SK-N-SH (cell line): ENCODE measurements around the gene SS18. TPM values are rescaled to one million over a fixed set of nuclear protein-coding genes. Genes with fewer than 3 reads are reported as not detected.

Experiments used
- CTCF ChIA-PET: fragments of 300-600, 350-600 bp; formaldehyde crosslinking; extraction: SDS; loops from one replicate; lab custom pipeline; 2021; lab: Yijun Ruan, JAX
- POLR2A ChIA-PET: fragments of 350-600 bp; sonication (Branson Sonifier 250); formaldehyde crosslinking; extraction: SDS; loops from one replicate; lab custom pipeline; 2020; ENCODE audit warnings: antibody characterized with exemption, inconsistent platforms; lab: Yijun Ruan, JAX
- DNase-seq: peaks from one replicate; pipeline ENCODE4 v3.0.0; 2012
- H2AFZ ChIP-seq: fragments of 200-600 bp; sonication (generic); 2 replicates; pipeline ENCODE4 v1.8.1; 2016; ENCODE audit warnings: antibody characterized with exemption, mild to moderate bottlenecking, low read depth
- H3F3A ChIP-seq: fragments of 200-600 bp; sonication (generic); replicated peaks from 2 replicates; pipeline ENCODE3; 2016; ENCODE audit warnings: antibody characterized with exemption, mild to moderate bottlenecking; ENCODE audit not compliant: insufficient read depth
- H3K27ac ChIP-seq, 2 experiments: fragments of 200-500 bp in 1 of 2; fragments of 200-600 bp in 1 of 2; sonication (Bioruptor generic) in 1 of 2; sonication (generic), shearing (Covaris generic) in 1 of 2; 2 replicates each; pipeline versions ENCODE4 v1.5.1 to v1.6.1; 2014 to 2016; ENCODE audit warnings: low read depth in 2 of 2, inconsistent platforms in 1 of 2, low read length in 1 of 2, mild to moderate bottlenecking in 1 of 2, mixed read lengths in 1 of 2
- H3K27me3 ChIP-seq: fragments of 200-600 bp; sonication (generic), shearing (Covaris generic); 2 replicates; pipeline ENCODE4 v1.6.1; 2016; ENCODE audit warnings: mixed run types; ENCODE audit not compliant: insufficient read depth
- H3K36me3 ChIP-seq, 2 experiments: fragments of 200-500 bp in 1 of 2; fragments of 200-600 bp in 1 of 2; sonication (Bioruptor generic) in 1 of 2; sonication (generic) in 1 of 2; replicated peaks in 1 of 2; 2 replicates each; pipeline versions ENCODE3 to v1.5.1; 2014 to 2016; ENCODE audit warnings: low read length in 1 of 2, mild to moderate bottlenecking in 1 of 2; ENCODE audit not compliant: insufficient read depth in 2 of 2, control insufficient read depth in 1 of 2
- H3K4me1 ChIP-seq, 2 experiments: fragments of 200-500 bp in 1 of 2; fragments of 200-600 bp in 1 of 2; sonication (Bioruptor generic) in 1 of 2; sonication (generic), shearing (Covaris generic) in 1 of 2; 2 replicates each; pipeline versions ENCODE4 v1.5.1 to v1.6.1; 2014 to 2016; ENCODE audit warnings: low read depth in 1 of 2, low read length in 1 of 2, mixed run types in 1 of 2; ENCODE audit not compliant: insufficient read depth in 2 of 2, control insufficient read depth in 1 of 2
- H3K4me2 ChIP-seq: fragments of 200-600 bp; sonication (generic), shearing (Covaris generic); 2 replicates; pipeline ENCODE4 v1.6.1; 2017; ENCODE audit warnings: mixed run types
- H3K4me3 ChIP-seq, 2 experiments: fragments of 200-500 bp in 1 of 2; fragments of 200-600 bp in 1 of 2; sonication (Bioruptor generic) in 1 of 2; sonication (generic), shearing (Covaris generic) in 1 of 2; 2 replicates each; pipeline versions ENCODE4 v1.5.1 to v1.8.1; 2014 to 2016; ENCODE audit warnings: low read depth in 2 of 2, inconsistent platforms in 1 of 2, low read length in 1 of 2, mild to moderate bottlenecking in 1 of 2, mixed read lengths in 1 of 2, moderate library complexity in 1 of 2
- H3K79me2 ChIP-seq: fragments of 200-600 bp; sonication (generic); 2 replicates; pipeline ENCODE4 v1.8.1; 2017; ENCODE audit warnings: mild to moderate bottlenecking; ENCODE audit not compliant: insufficient read depth
- H3K9ac ChIP-seq: fragments of 200-600 bp; sonication (generic); 2 replicates; pipeline ENCODE4 v1.6.1; 2017; ENCODE audit warnings: mixed run types
- H3K9me2 ChIP-seq: fragments of 200-600 bp; sonication (generic); 2 replicates; pipeline ENCODE4 v1.6.1; 2017; ENCODE audit warnings: mixed run types
- H3K9me3 ChIP-seq: fragments of 200-600 bp; sonication (generic); 2 replicates; pipeline ENCODE4 v1.6.1; 2017; ENCODE audit warnings: mixed run types, mild to moderate bottlenecking, moderate library complexity
- H4K20me1 ChIP-seq: fragments of 200-600 bp; sonication (generic); 2 replicates; pipeline ENCODE4 v1.6.1; 2017; ENCODE audit warnings: mild to moderate bottlenecking, mixed run types; ENCODE audit not compliant: insufficient read depth
- FOSL2 ChIP-seq: IDR thresholded peaks from 2 replicates; pipeline ENCODE4 v1.4.0; 2012; ENCODE audit warnings: low read depth, mild to moderate bottlenecking, moderate library complexity, borderline replicate concordance
- FOXJ3 ChIP-seq: sonication (generic); formaldehyde crosslinking; IDR thresholded peaks from 2 replicates; pipeline ENCODE4 v1.5.1; 2020; ENCODE audit warnings: mild to moderate bottlenecking, missing genetic modification reagents
- NFIC ChIP-seq: IDR thresholded peaks from 2 replicates; pipeline ENCODE4 v1.4.0; 2012; ENCODE audit warnings: borderline replicate concordance
- REST ChIP-seq: IDR thresholded peaks from 2 replicates; pipeline ENCODE4 v1.6.1; 2012; ENCODE audit warnings: mild to moderate bottlenecking, low read depth, low read length, moderate library complexity
- RFX5 ChIP-seq: IDR thresholded peaks from 2 replicates; pipeline ENCODE4 v1.6.1; 2012; ENCODE audit warnings: mild to moderate bottlenecking, improper control_type of control experiment, low read length
- RXRA ChIP-seq: IDR thresholded peaks from 2 replicates; pipeline ENCODE4 v1.4.0; 2012; ENCODE audit warnings: low read depth, mild to moderate bottlenecking, borderline replicate concordance
- SIN3A ChIP-seq: IDR thresholded peaks from 2 replicates; pipeline ENCODE4 v1.6.1; 2012; ENCODE audit warnings: low read depth, mild to moderate bottlenecking, low read length, moderate library complexity, borderline replicate concordance
- SMC3 ChIP-seq: IDR thresholded peaks from 2 replicates; pipeline ENCODE4 v1.6.1; 2012; ENCODE audit warnings: low read depth, low read length, improper control_type of control experiment
- YY1 ChIP-seq: IDR thresholded peaks from 2 replicates; pipeline ENCODE4 v1.4.0; 2012; ENCODE audit warnings: low read depth, mild to moderate bottlenecking
- WGBS: methylation state at CpG from one replicate; pipeline ENCODE4 v1.1.6; 2017; ENCODE audit warnings: low lambda C conversion rate; 5-methylcytosine and 5-hydroxymethylcytosine counted together
- polyA plus RNA-seq, 3 experiments: library from polyadenylated mRNA; depleted of rRNA; stranded (reverse); fragments of >200 nt; gene quantifications; 2 replicates each; pipeline ENCODE4 v1.2.3, GENCODE V29; 2012
- TF ChIP-seq, protein P1 (sequence below): IDR thresholded peaks from 2 replicates; pipeline ENCODE4; 2012

The SS18 gene
- polyA plus RNA-seq, 1 of the 3 experiments (the other 2 are of a cell fraction), result 98.6 TPM

DNA sequence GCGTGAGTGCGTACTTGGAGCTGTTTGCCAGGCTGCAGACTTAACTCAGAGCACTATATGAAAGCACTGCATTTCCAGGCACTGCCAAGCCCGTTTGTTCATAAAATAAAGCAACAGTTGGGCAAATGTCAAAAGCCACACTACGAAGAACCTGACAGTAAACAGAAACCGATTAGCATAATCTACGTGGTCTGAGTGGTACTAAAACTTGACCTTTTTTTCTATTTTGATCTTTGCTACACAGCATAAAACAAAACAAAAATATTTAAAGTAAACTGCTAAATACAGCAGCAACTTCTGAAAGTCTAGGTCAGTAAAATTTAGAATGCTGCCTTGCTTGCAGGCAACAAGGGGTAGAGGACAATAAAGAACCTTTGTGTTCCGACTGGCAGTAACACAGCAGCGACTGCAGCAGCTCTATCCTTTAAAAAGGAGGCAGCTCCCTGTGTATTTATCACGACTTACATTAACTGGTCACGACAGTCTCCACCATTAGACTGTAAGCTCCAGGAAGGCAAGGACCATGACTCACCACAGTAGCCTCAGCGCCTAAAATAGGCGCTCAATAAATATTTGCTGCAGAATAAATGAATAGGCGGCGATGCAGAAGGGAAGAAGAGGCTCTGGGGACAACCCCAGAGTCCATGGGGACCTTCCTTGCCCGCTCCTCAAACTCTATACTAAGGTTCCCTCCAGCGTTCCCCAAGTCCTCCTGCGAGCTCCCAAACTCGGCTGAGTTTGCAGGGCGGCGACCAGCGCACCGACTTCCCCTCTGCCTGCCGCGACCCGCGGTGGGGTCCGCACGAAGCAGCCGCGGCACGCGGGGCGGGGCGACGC lies 902 bp downstream of the SS18 start:
- Histone ChIP-seq H3K4me3 (peak overlapping the region; percentile 95 to 96), H3K4me2 (peak overlapping the region; percentile 75), H3K27me3 (no peaks in the 10 kb centered on the region), H3K9ac (peak overlapping the region; percentile 97), H3K9me2 (no peaks in the 10 kb centered on the region), H3K4me1 (peaks cover 0 to 10% of the 10 kb centered on the region in 2 experiments; a peak in 1 of 4 replicates), H3F3A (peaks cover 3% of the 10 kb centered on the region), H2AFZ (peak overlapping the region; percentile 88; the same call in 1 of the 2 replicates), H3K9me3 (no peaks in the 10 kb centered on the region), H3K27ac (peak overlapping the region; percentile 97 to 99), H3K36me3 (peaks cover 28 to 30% of the 10 kb centered on the region in 2 experiments), H3K79me2 (peaks cover 59% of the 10 kb centered on the region), H4K20me1 (peaks cover 45% of the 10 kb centered on the region)
- DNase-seq, result peak; percentile 10
- ChIA-PET CTCF (interaction anchor here (0.7 kb wide), 1 partner anchor 71 kb away, joined by 3 read pairs; no protein-coding TSS in a partner anchor), POLR2A (interaction anchor here (0.7 kb wide), 2 partner anchors 70 to 263 kb away, joined by 3 read pairs; no protein-coding TSS in a partner anchor)
- TF ChIP-seq FOXJ3 (CRISPR knock-in tag), result no peak
- TF ChIP-seq FOSL2, result 0 out of 2 replicates have a peak, but pooled peaks have one; percentile 12
- WGBS, result 3% methylated on average over 12 of the region's 35 CpGs

DNA sequence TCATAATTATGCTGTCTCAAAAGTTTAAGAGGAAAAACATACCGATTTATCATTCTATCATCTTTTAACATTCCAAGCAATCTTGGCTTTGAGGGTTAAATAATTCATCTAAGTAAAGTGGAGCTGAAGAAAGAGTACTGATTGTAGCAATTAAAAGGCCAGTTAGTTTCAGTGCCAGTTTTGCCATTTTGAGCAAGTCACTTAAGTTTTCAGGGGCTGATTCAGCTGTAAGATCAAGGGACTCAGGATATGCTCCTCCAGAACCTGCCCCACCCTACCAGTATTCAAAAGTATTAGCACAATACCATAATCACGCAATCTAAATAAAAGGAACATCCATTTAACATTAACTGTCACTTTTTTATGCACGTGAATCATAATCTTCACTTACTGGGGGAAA lies 1.9 kb downstream of the SS18 start:
- WGBS, result 25% methylated on average over 3 of the region's 3 CpGs
- peaks cover 3% of the 10 kb centered on the region for H3F3A ChIP-seq

More for the DNA sequence above, 1.9 kb downstream of the SS18 start:
- TF ChIP-seq RFX5 (no peak), SIN3A (no peak), YY1 (no peak), RXRA (no peak), NFIC (no peak), FOSL2 (no peak), SMC3 (no peak), REST (no peak)
- TF ChIP-seq, protein P1, sequence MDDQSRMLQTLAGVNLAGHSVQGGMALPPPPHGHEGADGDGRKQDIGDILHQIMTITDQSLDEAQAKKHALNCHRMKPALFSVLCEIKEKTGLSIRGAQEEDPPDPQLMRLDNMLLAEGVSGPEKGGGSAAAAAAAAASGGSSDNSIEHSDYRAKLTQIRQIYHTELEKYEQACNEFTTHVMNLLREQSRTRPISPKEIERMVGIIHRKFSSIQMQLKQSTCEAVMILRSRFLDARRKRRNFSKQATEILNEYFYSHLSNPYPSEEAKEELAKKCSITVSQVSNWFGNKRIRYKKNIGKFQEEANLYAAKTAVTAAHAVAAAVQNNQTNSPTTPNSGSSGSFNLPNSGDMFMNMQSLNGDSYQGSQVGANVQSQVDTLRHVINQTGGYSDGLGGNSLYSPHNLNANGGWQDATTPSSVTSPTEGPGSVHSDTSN, result no peak
- DNase-seq, result no peak
- Histone ChIP-seq H3K27me3 (no peaks in the 10 kb centered on the region), H3K27ac (no peak overlapping the region; a peak in 1 of 4 replicates), H3K4me2 (peak overlapping the region; percentile 75), H2AFZ (no peak overlapping the region), H3K9me2 (no peaks in the 10 kb centered on the region), H3K9me3 (no peaks in the 10 kb centered on the region), H3K4me3 (peak overlapping the region; percentile 95 to 96; a peak in 3 of 4 replicates), H3K79me2 (peaks cover 69% of the 10 kb centered on the region), H3K4me1 (peaks cover 0 to 10% of the 10 kb centered on the region in 2 experiments; a peak in 1 of 4 replicates), H4K20me1 (peaks cover 45% of the 10 kb centered on the region), H3K9ac (peak overlapping the region; percentile 97; the same call in 1 of the 2 replicates), H3K36me3 (peaks cover 39 to 41% of the 10 kb centered on the region in 2 experiments)
- CTCF ChIA-PET, result interaction anchor here (1.0 kb wide), 1 partner anchor 10 kb away, joined by 5 read pairs; no protein-coding TSS in a partner anchor
- POLR2A ChIA-PET, result no interaction called here
